Stimulated activated CD4-positive, alpha-beta T cell treated with anti-CD3 and anti-CD28 coated beads, Interleukin-4, amount 100 ng/mL, for 1 hour (primary cell): ENCODE data around the gene JPH3.
A peak's percentile ranks its signal among the peaks of the same experiment; 100 is the strongest.
"Not testable (repeated sequence)": the region's sequence is repeated elsewhere in the genome, so short reads cannot be mapped to it uniquely, and the experiment has no call there.

Experiments
- DNase-seq: peaks from one replicate; pipeline ENCODE4 v3.0.0-alpha.2; 2020

The JPH3 gene

DNA sequence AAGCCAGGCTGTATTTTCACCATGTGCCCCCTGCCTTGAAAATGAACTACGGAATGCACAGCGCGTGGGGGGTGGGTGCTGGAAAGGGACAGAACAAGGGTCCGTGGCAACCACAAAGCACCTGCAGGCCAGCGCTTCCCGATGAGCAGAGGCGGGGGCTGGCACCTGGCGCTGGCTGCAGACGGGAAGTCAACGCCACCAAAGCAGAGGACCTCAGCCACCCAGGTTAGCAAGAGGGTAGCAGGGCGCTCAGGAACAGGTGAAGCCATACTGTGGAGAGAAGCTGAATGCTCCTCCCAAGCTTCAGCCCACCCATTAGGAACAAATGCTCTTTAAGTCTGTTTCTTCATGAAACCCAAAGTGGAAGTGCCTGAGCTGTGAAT is 98.8 kb downstream of the JPH3 start:
- DNase-seq: no peak

DNA sequence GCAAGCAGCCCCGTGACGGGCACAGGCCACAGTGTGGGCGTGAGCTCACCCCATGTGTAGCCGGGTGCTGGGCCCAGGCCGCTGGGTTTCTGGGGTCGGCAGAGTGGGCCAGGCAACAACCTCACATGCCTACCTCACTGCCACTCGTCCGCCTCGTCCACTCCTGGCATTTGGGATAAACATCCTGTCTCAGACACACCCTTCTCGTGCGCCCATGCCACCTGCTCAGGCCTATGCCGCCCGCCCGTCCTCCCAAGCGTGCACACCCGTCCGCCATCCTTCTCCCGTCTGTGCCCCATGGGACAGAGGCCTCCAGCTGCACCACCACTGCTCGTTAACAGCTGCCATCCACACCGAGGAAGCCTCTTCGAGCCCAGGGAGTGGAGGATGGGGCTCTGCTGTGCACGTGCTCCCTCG is 99.2 kb downstream of the JPH3 start:
- DNase-seq: no peak

DNA sequence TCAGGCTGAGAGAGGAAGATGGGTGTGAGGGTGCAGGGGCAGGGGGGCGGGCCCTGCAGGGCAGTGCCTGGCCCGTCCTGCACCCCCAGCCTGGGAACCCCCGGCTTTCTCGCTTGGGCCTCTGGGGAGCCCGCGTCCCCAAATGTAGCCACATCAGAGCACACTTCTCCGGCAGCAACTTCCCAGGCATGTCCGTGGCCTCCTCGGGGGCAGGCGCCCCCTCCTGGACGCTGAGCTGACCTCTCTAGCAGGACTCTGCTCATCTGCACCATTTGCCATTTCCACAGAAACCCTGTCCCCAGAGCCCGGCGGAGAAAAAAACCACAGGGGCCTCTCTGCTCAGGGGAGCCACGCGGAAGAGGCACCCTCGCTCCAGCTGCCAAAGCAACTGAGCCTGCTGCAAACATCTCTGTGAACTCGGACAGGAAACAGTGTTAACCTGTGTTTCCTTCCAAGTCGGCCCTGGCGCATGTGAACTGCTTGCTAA is 100.1 kb downstream of the JPH3 start:
- peak; percentile 38 for DNase-seq

DNA sequence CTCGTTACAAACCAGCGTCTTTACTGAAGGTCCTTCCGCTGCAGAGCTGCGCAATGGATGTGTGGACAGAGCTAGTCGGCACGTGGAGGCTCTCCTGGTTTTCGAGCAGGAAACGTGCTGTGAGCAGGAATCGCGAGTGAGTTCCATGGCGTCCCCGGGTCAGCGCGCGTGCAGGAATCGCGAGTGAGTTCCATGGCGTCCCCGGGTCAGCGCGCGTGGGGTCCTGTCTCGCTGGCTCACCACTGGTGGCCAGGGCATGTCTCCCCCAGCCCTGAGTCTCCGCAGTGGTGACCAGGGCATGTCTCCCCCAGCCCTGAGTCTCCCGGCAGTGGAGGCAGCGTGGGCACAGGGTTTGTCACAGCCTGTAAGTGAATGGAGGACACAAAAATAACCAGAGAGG is 100.8 kb downstream of the JPH3 start:
- no peak for DNase-seq

DNA sequence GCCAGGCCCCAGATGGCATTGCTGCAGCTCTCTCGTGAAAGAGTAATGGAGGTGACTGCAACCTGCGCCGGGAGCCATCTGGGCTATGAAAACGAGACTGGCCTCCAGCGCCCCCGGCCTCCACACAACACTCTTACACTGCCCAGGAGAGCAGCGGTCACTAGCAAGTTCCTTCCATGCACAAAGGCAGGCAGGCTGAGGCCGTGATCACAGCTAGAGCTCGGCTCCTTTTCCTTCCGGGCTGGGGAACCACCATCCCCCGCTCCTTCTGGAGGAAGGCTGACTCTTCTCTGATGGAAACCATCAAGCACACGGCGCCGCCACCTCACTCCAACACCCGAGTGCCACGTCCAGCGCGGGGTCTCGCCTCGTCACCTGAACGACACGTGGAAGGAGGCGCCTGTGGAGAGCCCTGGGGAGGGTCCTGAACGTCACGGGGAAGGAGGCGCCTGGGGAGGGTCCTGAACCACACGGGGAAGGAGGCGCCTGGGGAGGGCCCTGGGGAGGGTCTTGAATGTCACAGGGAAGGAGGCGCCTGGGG is 101.6 kb downstream of the JPH3 start:
- no peak for DNase-seq

DNA sequence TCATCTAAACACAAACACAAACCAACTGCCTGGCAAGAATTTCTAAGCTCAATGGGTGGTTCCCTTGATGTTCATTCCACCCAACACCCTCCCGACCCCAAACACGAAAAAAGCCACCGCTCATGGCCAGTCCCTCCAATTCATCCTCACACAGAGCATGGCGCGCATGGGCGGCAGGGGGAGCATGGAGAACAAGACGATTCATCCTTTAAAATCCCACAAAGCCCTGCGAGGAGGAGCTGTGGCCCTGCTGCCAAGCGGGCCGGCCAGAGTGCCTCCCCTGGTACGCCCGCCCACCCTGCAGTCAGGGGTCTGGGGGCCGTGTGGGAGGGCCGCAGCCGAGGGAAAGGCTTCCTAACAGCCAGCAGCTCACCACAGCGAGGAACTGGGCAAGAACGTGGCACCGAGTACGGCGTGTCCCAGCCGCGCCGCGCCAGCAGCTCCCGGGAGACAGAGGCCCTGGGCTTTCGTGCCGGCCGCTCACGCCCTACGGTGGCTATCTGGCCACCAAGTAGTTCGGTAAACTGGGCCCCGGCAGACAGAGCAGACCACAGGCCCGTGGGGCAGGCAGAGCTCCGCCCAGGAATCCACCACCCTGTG is 102.5 kb downstream of the JPH3 start:
- no peak for DNase-seq

DNA sequence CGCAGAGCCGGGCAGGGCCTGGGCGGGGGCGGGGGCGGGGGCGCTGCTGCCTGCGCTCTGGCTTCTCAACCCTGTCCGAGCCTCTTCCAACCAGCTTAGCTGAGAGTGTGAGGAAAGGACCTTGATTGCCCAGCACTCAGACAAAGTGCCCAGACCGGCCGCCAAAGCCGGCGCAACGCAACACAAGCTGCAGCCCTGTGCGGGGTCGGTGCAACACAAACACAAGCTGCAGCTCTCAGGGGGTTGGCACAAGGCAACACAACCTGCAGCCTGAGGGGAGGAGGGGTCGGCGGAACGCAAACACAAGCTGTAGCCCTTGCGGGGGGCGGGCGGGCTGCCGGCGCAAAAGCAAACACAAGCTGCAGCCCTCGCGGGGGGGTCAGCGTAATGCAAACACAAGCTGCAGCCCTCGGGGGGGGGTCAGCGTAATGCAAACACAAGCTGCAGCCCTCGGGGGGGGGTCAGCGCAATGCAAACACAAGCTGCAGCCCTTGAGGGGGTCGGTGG is 103.5 kb downstream of the JPH3 start:
- no peak for DNase-seq

DNA sequence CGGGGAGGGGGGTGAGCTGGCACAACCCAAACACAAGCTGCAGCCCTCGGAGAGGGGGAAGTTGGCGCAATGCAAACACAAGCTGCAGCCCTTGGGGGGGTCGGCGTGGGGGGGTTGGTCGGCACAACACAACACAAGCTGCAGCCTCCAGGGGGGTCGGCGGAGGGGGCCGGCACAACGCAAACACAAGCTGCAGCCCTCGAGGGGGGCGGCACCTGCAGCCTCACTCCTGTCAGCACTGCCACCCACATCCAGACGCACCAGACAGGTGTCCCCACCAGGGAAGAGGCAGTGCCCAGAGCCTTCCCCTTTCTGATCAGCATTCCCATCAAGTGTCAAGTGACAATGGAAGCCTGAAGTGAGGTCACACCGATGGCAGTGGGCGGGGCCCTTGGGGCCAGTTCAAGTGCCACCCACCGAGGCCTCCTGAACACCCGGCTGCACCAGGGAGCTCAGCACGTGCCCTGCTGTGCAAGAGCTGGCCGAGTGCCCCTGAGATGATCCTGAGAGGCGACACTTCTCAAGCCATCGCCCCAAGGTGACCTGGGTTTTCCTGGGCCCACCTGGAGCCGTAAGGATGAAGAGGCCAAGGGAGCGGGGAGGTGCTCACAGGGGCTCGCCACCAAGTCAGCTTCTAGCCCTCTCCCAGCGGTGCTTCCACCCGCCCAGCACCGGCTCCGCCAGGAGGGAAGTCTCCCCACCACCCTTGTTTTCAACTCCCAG is 104.1 kb downstream of the JPH3 start:
- no peak for DNase-seq

DNA sequence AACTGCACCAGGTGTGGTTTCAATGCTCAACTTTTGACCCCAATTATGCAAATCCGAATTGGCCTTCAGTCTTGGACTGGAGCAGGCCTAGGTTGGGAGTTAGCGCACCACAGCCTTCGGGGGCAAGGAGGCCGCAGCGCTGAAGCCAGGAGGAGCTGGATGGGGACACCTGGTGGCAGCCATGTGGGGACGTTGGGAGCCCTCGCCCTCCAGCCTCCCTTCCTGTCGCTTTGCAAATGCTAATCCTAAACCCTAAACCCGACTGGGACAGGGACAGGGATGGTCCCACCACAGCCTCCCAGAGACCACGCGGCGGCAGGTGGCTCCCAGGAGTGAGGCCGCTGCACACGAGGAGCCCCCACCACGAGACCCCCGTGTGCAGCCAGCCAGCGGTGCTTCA is 104.8 kb downstream of the JPH3 start:
- DNase-seq: no peak

DNA sequence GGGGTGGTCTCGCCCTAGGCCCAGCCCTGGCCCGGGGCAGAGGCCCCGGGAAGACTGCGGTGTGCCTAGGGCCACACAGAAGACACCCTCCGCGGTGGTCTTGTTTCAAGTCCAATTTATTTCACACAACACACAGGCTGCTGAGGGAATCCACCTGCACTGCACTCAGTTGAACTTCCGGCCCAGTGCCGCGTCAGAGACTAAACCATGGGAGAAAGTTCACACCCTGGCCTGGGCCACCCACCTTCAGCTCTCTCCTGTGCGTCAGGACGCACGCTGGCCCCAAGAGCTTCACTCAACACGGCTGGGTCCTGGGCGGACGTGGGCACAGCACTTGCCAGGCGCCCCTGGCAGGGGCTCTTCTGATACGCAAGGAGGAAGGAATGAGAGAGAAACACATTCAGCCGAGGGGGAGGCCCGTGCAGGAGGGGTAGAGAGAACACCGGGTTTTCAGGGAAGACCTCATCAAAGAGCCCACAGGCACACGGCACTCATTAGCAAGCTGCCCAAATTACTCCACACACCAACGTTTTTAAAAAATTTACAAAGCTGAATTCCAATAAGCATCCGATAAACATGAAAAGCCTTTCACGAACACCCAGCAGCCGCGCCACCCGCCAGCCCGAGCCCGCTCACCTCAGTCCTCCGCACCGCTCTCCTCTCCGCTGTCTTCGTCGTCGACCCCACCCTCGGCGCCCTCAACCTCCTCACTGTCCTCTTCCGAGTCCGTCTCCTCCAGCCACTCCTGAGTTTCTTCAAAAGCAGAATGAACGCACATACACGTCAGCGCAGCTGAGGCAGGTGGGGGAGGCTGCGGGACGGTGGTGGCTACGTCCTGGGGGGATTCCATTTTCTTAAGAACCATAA is 105.6 kb downstream of the JPH3 start:
- DNase-seq: no peak

DNA sequence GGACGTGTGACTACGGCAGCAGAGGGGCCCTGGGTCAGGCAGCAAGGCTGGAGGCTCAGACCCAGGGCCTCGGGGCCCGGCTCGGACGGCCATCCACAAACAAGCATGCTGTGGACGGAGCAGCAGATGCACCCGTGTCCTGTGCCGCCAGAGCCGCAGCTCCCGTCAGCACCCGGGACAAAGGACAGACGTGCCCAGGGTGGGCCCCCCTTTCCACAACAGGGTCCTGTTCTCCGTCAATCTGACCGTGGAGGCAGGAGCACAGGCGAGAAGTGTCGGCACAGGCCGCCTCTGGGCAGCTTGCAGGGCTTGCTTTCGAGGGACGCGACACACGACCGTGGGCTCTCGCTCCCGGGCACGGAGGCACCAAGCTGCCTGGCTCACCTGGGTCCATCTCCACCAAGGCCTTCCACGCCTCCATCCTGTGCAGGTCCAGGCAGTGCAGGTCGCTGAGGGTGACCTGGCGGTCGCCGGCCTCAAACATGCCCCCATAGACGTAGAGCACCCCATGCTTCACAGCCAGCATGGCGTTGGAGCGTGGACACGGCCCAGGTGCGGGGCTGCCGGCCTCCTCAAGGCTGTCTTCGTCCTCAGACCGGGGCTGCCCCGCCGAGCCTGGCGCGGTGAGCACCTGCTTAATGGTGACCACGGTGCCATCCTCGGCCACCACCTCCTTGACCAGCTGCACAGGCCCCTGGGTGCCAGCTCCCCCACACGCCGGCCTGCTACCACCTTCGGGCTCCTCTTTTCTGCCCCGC is 106.8 kb downstream of the JPH3 start:
- no peak for DNase-seq

DNA sequence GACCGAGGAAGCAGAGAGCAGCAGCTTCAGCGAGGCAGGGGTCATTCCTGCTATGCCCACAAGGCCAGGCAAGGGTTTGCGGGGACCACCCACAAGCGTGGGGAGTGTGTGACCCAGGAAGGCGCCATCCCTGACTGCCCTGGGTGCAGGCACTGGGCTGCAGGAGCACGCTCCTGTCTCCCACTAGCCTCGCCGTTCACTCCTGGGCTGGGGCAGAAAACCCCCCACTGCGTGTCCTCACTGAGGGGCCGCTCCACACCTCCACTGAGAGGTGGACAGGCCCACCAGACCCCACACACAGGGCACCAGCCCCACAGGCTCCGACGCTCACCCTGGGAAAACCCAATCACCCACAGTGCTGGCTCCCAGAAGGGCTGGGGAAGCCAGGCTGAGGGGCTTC is 107.4 kb downstream of the JPH3 start:
- no peak for DNase-seq

DNA sequence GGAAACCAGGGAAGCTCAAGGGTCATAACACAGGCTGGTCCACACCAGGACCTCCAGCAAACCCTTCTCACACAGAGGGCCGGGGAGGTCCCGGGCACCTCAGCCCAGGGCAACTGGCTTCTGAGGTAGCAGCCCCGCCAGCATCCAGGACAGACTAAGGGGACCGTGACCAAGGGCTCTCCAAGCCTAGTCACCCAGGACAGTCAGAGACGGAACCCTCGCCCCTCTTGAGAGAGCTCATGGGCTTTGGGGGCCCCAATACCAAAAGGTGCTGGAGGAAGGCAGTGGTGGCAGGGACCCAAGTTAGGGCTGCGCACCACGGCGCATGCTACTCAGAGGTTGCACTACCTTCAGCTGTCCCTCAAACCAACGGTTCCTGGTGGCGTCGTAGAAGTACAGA is 108.6 kb downstream of the JPH3 start:
- no peak for DNase-seq

DNA sequence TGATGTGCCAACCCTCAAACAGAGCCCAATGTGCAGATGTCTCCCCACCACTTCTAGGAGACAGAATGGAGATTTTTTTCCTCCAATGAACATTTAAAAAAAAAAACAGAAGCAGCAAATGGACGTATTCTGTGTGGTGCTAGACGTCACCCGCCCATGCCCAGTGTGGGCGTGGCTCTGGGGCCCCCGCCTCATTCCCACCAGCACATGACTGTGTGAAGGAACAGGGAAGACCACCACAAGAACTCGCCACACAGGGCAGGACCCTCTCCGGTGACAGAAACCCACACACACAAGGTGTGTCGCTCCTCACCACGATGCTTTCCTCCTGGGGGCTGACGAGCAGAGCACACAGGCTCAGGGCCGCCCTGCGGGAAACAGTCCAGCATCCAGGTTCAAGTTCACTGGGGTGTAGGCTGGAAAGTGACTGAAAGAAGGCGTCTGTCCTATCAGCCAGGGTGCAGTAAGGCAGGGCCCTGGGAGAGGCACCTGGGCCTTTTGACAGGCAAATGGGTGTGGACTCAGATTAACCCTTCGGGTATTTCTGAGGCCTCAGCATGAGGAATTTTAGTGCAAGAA is 110.0 kb downstream of the JPH3 start:
- DNase-seq: no peak

DNA sequence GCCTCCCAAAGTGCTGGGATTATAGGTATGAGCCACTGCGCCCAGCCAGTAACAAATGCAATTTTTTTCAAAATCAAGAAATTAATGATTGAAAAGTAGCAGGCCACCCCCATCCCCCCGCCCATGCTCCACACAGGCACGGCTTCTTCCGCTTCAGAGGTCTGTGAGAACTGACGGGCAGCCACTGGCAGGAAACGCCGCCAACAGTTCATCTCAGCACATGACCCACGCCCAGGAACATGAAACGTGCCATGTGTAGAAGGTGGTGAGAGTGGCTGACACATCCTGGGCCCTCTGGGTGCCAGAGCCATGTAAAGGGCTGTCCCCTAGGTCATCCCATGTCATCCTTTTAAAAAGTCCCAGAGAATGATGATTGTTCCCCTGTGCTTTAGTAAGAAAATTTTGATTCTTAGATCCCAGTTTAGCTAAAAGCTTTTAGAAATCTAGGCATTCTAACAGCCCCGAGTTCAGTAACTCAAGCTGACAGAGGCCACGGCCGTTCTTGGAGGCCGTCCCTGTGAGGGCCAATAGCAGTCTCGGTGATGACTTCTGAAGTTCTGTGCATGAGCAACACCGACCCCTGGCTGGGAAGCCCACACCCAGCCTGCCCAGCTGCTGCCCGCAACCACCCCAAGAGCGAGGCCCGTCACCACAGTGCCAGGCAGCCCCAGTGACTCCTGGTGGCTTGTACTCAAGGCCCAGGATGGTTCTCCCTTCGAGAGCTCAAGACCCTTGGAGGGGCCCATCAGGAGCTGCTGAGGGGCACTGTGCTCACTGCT is 111.3 kb downstream of the JPH3 start:
- DNase-seq: peak; percentile 48

DNA sequence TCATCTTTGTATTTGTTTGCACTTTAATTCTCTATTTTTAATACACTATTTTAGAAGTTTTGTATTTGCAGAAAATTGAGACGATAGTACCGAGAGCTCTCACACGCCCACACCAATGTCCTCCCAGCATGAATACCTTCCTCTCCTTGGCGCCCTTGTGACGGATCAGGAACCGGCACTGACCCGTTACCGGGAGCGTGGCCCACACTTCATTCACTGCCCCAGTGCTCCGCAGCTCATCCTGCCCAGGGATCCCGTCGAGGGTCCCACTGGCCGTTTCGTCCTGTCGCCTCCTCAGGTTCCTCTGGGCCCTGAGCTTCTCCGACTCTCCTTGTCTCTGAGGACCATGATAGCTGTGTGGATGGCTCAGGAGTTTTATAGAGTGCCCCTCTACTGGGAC is 112.9 kb downstream of the JPH3 start:
- DNase-seq: no peak

DNA sequence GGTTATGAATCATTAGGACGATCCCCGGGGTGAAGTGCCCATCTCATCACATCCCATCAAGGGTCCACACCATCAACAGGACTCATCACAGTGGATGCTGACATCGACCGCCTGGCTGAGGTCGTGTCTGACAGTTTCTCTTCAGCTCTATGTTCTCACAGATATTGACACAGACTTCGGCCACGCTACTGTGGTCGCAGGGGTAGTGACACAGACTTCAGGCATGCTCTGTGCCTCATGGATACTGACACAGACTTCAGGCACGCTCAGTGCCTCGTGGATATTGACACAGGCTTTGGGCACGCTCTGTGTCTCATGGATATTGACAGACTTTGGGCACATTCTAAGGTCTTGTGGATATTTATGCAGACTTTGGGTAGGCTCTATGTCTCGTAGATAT is 113.3 kb downstream of the JPH3 start:
- no peak for DNase-seq

DNA sequence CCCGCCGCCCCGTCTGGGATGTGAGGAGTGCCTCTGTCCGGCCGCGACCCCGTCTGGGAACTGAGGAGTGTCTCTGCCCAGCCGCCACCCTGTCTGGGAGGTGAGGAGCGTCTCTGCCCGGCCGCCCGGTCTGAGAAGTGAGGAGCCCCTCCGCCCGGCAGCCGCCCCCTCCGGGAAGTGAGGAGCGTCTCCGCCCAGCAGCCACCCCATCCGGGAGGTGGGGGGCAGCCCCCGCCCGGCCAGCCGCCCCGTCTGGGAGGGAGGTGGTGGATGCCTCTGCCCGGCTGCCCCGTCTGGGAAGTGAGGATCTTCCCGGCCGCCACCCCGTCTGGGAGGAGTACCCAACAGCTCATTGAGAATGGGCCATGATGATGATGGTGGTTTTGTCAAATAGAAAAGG is 116.5 kb downstream of the JPH3 start:
- DNase-seq: not testable (repeated sequence)

DNA sequence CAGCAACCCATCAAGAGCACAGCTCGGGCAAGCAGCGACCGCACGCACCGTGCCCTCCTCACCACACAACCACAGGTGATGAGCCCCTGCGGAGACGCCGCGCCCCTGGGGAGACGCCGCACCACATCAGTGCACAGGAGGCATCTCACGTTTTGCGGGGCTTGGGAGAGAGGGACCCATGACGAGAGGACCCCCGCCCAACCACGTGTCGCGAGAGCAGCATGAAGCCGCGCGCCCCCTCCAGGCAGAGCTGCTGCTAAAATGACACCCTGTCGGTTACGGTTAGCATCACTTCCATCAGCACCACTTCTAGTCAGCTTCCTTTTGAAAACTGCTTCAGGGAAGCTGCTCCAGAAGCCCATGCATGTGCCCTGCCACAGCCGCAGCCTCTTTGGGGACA is 118.1 kb downstream of the JPH3 start:
- DNase-seq: no peak

DNA sequence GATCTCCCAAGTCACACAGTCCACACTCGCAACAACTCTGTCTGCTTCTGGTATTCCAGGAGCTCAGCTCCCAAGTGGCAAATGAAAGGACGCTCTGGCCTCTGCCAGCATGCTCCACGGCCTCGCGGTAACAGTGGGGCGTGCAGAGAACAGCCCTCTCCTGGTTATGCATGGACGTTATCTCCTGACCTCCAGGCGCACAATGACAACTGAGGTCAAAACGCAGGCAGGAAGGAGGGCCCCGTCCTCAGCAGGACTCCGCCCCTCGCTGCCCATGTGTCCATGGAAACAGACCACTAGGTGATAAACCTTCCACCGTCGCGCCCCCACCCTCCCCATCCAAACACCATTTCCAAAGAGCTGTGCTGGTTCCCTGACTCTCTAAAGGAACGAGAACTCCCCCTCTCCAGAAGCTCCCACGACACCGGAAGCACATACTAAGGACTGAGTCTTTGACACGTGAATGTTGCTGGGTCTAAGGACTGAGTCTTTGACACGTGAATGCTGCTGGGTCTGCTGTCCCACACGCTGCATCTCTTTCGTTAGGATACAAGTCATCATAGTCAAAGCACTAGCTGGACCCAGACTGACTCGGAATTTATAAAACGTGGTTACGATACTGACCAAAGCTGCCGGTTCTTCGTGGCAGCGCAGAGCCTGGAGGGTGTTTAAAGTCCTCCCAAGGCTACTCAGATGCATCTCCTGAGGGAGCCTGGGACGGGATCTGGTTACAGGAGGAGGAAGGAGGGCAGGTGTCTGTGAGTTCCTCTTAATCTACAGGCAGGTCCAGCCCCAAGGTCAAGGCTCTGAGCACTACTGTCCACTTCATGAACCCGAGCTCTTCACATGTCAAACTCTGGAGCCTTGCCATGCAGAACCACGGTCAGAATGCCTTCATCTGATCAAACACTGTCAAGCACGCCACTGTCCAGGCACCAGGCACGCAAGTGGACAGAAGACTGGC is 119.6 kb downstream of the JPH3 start:
- DNase-seq: no peak
